ENCODE measurements around the gene ANKMY1. TPM values are rescaled to one million over a fixed set of nuclear protein-coding genes. Genes with fewer than 3 reads are reported as not detected.

ANKMY1 gene
- total and polyA plus RNA-seq, 2 experiments from 2014 or later, result 2.3 to 8.9 TPM

DNA sequence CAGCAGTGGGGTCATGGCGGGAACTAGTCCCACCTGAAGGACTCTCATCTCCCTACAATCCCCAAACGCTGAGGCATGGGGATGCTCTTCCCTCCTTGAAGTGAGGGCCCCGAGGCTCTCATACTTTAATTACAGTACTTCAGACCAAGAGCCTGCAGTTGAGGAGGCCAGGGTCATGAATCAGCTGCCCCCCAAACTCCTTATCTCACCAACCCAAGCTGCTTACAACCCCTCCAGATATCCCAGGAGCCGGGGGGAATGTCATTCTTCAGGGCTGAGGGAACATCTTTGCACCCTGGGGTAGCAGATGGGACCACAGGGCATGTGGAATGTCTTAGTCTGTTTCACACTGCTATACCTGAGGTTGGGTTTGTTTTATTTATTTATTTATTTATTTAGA is 26.0 kb upstream of the ANKMY1 start (continued):
- TF ChIP-seq, protein P1, sequence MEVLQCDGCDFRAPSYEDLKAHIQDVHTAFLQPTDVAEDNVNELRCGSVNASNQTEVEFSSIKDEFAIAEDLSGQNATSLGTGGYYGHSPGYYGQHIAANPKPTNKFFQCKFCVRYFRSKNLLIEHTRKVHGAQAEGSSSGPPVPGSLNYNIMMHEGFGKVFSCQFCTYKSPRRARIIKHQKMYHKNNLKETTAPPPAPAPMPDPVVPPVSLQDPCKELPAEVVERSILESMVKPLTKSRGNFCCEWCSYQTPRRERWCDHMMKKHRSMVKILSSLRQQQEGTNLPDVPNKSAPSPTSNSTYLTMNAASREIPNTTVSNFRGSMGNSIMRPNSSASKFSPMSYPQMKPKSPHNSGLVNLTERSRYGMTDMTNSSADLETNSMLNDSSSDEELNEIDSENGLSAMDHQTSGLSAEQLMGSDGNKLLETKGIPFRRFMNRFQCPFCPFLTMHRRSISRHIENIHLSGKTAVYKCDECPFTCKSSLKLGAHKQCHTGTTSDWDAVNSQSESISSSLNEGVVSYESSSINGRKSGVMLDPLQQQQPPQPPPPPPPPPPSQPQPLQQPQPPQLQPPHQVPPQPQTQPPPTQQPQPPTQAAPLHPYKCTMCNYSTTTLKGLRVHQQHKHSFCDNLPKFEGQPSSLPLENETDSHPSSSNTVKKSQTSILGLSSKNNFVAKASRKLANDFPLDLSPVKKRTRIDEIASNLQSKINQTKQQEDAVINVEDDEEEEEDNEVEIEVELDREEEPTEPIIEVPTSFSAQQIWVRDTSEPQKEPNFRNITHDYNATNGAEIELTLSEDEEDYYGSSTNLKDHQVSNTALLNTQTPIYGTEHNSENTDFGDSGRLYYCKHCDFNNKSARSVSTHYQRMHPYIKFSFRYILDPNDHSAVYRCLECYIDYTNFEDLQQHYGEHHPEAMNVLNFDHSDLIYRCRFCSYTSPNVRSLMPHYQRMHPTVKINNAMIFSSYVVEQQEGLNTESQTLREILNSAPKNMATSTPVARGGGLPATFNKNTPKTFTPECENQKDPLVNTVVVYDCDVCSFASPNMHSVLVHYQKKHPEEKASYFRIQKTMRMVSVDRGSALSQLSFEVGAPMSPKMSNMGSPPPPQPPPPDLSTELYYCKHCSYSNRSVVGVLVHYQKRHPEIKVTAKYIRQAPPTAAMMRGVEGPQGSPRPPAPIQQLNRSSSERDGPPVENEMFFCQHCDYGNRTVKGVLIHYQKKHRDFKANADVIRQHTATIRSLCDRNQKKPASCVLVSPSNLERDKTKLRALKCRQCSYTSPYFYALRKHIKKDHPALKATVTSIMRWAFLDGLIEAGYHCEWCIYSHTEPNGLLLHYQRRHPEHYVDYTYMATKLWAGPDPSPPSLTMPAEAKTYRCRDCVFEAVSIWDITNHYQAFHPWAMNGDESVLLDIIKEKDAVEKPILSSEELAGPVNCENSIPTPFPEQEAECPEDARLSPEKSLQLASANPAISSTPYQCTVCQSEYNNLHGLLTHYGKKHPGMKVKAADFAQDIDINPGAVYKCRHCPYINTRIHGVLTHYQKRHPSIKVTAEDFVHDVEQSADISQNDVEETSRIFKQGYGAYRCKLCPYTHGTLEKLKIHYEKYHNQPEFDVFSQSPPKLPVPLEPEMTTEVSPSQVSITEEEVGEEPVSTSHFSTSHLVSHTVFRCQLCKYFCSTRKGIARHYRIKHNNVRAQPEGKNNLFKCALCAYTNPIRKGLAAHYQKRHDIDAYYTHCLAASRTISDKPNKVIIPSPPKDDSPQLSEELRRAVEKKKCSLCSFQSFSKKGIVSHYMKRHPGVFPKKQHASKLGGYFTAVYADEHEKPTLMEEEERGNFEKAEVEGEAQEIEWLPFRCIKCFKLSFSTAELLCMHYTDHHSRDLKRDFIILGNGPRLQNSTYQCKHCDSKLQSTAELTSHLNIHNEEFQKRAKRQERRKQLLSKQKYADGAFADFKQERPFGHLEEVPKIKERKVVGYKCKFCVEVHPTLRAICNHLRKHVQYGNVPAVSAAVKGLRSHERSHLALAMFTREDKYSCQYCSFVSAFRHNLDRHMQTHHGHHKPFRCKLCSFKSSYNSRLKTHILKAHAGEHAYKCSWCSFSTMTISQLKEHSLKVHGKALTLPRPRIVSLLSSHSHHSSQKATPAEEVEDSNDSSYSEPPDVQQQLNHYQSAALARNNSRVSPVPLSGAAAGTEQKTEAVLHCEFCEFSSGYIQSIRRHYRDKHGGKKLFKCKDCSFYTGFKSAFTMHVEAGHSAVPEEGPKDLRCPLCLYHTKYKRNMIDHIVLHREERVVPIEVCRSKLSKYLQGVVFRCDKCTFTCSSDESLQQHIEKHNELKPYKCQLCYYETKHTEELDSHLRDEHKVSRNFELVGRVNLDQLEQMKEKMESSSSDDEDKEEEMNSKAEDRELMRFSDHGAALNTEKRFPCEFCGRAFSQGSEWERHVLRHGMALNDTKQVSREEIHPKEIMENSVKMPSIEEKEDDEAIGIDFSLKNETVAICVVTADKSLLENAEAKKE (CRISPR knock-in tag; IDR thresholded peaks at IDR 0.05), result no peak
- TF ChIP-seq, protein P2, sequence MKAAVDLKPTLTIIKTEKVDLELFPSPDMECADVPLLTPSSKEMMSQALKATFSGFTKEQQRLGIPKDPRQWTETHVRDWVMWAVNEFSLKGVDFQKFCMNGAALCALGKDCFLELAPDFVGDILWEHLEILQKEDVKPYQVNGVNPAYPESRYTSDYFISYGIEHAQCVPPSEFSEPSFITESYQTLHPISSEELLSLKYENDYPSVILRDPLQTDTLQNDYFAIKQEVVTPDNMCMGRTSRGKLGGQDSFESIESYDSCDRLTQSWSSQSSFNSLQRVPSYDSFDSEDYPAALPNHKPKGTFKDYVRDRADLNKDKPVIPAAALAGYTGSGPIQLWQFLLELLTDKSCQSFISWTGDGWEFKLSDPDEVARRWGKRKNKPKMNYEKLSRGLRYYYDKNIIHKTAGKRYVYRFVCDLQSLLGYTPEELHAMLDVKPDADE (IDR thresholded peaks at IDR 0.05), result no peak
- TF ChIP-seq, protein P3, sequence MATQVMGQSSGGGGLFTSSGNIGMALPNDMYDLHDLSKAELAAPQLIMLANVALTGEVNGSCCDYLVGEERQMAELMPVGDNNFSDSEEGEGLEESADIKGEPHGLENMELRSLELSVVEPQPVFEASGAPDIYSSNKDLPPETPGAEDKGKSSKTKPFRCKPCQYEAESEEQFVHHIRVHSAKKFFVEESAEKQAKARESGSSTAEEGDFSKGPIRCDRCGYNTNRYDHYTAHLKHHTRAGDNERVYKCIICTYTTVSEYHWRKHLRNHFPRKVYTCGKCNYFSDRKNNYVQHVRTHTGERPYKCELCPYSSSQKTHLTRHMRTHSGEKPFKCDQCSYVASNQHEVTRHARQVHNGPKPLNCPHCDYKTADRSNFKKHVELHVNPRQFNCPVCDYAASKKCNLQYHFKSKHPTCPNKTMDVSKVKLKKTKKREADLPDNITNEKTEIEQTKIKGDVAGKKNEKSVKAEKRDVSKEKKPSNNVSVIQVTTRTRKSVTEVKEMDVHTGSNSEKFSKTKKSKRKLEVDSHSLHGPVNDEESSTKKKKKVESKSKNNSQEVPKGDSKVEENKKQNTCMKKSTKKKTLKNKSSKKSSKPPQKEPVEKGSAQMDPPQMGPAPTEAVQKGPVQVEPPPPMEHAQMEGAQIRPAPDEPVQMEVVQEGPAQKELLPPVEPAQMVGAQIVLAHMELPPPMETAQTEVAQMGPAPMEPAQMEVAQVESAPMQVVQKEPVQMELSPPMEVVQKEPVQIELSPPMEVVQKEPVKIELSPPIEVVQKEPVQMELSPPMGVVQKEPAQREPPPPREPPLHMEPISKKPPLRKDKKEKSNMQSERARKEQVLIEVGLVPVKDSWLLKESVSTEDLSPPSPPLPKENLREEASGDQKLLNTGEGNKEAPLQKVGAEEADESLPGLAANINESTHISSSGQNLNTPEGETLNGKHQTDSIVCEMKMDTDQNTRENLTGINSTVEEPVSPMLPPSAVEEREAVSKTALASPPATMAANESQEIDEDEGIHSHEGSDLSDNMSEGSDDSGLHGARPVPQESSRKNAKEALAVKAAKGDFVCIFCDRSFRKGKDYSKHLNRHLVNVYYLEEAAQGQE (IDR thresholded peaks at IDR 0.05; ENCODE audit: unreplicated experiment), result no peak

DNA sequence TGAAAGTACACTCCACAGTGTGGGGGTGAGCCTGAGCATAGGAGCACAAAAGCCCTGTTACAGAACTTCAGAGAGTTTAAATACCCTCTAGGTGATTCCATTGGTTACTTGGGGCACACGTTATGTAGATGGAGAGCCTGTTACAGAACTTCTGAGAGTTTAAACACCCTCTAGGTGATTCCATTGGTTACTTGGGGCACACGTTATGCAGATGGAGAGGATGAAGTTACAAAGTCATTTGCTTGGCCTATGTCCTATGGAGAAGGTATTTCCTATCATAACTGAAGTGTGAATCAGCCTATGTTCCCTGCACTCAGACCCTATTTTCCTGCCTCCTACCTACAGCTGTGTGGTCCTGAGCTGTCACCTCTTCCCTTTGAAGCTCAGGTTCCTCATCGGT is 25.0 kb upstream of the ANKMY1 start:
- H3K27ac Mint-ChIP-seq, result no peak overlapping the region
- Histone ChIP-seq H3K4me1 (ENCODE audit: insufficient read depth) (peaks cover 15% of the 10 kb centered on the region), H3K79me2 (replicated peaks; ENCODE audit: insufficient read depth) (peaks cover 58% of the 10 kb centered on the region), H3K27me3 (ENCODE audit: insufficient read depth) (no peaks in the 10 kb centered on the region), H3K4me2 (no peak overlapping the region), H3K4me3 (no peak overlapping the region), H3K36me3 (ENCODE audit: insufficient read depth) (no peaks in the 10 kb centered on the region), H4K20me1 (replicated peaks; ENCODE audit: insufficient read depth) (peaks cover 31% of the 10 kb centered on the region), H3K9me2 (ENCODE audit: insufficient read depth) (no peaks in the 10 kb centered on the region), H2AFZ (no peak overlapping the region), H3K27ac (ENCODE audit: low read depth) (no peak overlapping the region), H3F3A (replicated peaks; ENCODE audit: low read depth) (0 out of 2 replicates have a peak, but pooled peaks cover 2% of the 10 kb centered on the region)
- H3K36me3 Mint-ChIP-seq (ENCODE audit: low read depth), result peaks cover 3% of the 10 kb centered on the region; the same call in 2 of the 3 replicates
- H3K27me3 Mint-ChIP-seq (ENCODE audit: insufficient read depth, low read depth, poor library complexity), result peaks cover 26% of the 10 kb centered on the region
- peaks cover 32% of the 10 kb centered on the region for H3K4me1 Mint-ChIP-seq
- ATAC-seq, result no peak
- DNase-seq (ENCODE audit: low spot score), result no peak
- H3K4me3 Mint-ChIP-seq, result no peak overlapping the region
- TF ChIP-seq, protein P4, sequence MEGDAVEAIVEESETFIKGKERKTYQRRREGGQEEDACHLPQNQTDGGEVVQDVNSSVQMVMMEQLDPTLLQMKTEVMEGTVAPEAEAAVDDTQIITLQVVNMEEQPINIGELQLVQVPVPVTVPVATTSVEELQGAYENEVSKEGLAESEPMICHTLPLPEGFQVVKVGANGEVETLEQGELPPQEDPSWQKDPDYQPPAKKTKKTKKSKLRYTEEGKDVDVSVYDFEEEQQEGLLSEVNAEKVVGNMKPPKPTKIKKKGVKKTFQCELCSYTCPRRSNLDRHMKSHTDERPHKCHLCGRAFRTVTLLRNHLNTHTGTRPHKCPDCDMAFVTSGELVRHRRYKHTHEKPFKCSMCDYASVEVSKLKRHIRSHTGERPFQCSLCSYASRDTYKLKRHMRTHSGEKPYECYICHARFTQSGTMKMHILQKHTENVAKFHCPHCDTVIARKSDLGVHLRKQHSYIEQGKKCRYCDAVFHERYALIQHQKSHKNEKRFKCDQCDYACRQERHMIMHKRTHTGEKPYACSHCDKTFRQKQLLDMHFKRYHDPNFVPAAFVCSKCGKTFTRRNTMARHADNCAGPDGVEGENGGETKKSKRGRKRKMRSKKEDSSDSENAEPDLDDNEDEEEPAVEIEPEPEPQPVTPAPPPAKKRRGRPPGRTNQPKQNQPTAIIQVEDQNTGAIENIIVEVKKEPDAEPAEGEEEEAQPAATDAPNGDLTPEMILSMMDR (conservative IDR thresholded peaks at IDR 0.05; ENCODE audit: low read depth in 2 of 2), result no peak
- no peak for TF ChIP-seq NANOG (IDR thresholded peaks at IDR 0.05; ENCODE audit: borderline replicate concordance)
- TF ChIP-seq, protein P2 (IDR thresholded peaks at IDR 0.05), result no peak
- no peak for TF ChIP-seq STAT1 (IDR thresholded peaks at IDR 0.05; ENCODE audit: unreplicated experiment)
- TF ChIP-seq ZNF331 (CRISPR knock-in tag; IDR thresholded peaks at IDR 0.05; ENCODE audit: low read depth), result no peak
- no peaks in the 10 kb centered on the region for H3K9me3 Mint-ChIP-seq
